Transverse colon (tissue), 4 donors: Measurements from ENCODE around the gene KANK4. TPM values are rescaled to one million over a fixed set of nuclear protein-coding genes. Genes with fewer than 3 reads are reported as not detected.

Experiments used
- DNase-seq: peaks from one replicate; pipeline ENCODE4 v3.0.0-alpha.2; 2019
- H3K27ac ChIP-seq, 4 donors: fragments of 200-600 bp; sonication (generic); 2 replicates each; pipeline ENCODE4 v1.5.1; 2016 to 2018; ENCODE audit warnings: inconsistent platforms in 4 of 4
- H3K27me3 ChIP-seq: fragments of 200-600 bp; sonication (generic); 2 replicates; pipeline ENCODE4 v1.5.1; 2017; ENCODE audit warnings: inconsistent platforms
- H3K36me3 ChIP-seq, 4 donors: fragments of 200-600 bp; sonication (generic); 2 replicates each; pipeline ENCODE4 v1.5.1; 2017 to 2019; ENCODE audit warnings: inconsistent platforms in 4 of 4
- H3K4me1 ChIP-seq, 4 donors: fragments of 200-600 bp; sonication (generic); 2 replicates each; pipeline ENCODE4 v1.5.1; 2017 to 2020; ENCODE audit warnings: inconsistent platforms in 4 of 4
- H3K4me3 ChIP-seq, 4 donors: fragments of 200-600 bp; sonication (generic); 1 replicate in 1 of 4; 2 replicates in 3 of 4; pipeline versions ENCODE4 v1.5.1 to v1.6.1; 2017 to 2019; ENCODE audit warnings: inconsistent platforms in 4 of 4
- H3K9me3 ChIP-seq, 2 donors: fragments of 200-600 bp; sonication (generic); 2 replicates each; pipeline ENCODE4 v1.5.1; 2017 to 2019; ENCODE audit warnings: inconsistent platforms in 2 of 2
- EP300 ChIP-seq: sonication (generic); formaldehyde crosslinking; IDR thresholded peaks from one replicate; pipeline ENCODE4 v1.6.1; 2017; ENCODE audit warnings: antibody characterized with exemption, low read depth
- POLR2A ChIP-seq: fragments of 450-650 bp; IDR thresholded peaks from one replicate; pipeline ENCODE4 v1.6.1; 2016; ENCODE audit warnings: antibody characterized with exemption, mild to moderate bottlenecking, moderate library complexity
- POLR2AphosphoS5 ChIP-seq, 3 donors: sonication (generic); formaldehyde crosslinking; IDR thresholded peaks; one replicate each; pipeline ENCODE4 v1.6.1; 2016; ENCODE audit warnings: antibody characterized with exemption in 3 of 3
- WGBS, 2 donors: methylation state at CpG; one replicate each; pipeline ENCODE4 v1.1.5; 2018; ENCODE audit warnings: low coverage in 1 of 2; 5-methylcytosine and 5-hydroxymethylcytosine counted together
- in situ Hi-C, 4 donors: fragments of 200-750 bp; cut with MboI; loops; one replicate each; pipeline versions ENCODE4 v1.15.0 to v1.15.1; 2017; ENCODE audit warnings: low sequenced_read_pairs in 3 of 4, low pct_ligation_motif_present in 1 of 4, low pct_unique_long_range_greater_than_20kb in 1 of 4
- intact Hi-C: fragments of 100-400 bp; cut with DNase I; formaldehyde crosslinking; loops from one replicate; pipeline ENCODE4 v1.15.1; 2023; ENCODE audit warnings: low total_unique reads
- total RNA-seq, 4 donors: library from RNA; depleted of rRNA; stranded (reverse); fragments of >200 nt; gene quantifications; one replicate each; pipeline ENCODE4 v1.1.0, GENCODE V29; 2016
- TF ChIP-seq, protein P1 (sequence below), 5 experiments: fragments of 200-600 bp in 3 of 5; fragments of 450-650 bp in 2 of 5; sonication (generic) in 3 of 5; IDR thresholded peaks; 1 replicate in 2 of 5; 2 replicates in 3 of 5; pipeline ENCODE4 v1.5.1; 2016 to 2017; ENCODE audit warnings: antibody characterized with exemption in 5 of 5, inconsistent platforms in 3 of 5, mild to moderate bottlenecking in 2 of 5, moderate library complexity in 1 of 5

Gene KANK4
- total RNA-seq, 4 donors from 2014 or later: 1.2 to 1.3 TPM; not detected in 2

DNA sequence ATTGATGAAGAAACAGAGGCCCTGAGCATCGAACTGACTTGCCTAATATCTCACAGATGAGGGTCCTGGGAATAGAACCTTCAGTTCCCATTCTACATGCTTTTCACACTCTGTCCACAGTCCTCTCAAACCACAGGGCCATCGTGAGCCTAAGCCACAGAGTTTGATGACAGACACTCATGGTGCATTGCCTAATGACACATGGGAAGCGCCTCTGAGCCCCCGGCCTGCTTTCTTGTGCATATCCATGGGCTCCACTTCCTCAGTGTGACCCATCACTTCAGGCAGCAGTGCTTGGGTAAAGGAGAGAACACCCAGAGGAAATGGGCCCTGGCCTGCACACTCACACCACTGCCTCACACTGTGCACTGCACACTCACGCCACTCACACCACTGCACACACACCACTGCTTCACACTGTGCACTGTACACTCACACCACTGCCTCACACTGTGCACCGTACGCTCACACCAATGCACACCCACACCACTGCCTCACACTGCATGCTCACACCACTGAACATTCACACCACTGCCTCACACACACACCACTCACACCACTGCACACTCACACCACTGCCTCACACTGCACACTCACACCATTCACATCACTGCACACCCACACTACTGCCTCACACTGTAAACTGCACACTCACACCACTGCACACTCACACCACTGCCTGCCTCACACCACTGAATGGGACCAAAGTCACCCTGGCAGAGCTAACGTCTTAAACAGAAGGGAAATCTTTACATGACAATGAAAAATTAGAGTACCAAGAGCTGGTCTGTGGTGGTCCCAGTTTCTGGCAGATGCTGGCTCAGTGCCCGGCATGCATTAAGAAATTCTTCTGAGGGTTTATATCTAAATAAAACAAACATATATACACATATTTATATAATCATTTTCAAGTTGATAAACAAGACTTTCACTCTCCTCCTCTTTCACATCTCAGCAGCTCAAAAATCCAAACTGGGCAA is 53.0 kb downstream of the KANK4 start:
- 85 to 88% methylated on average over 8 to 9 of the region's 9 CpGs for WGBS, 2 donors
- DNase-seq: no peak
- H3K36me3 ChIP-seq: no peaks in the 10 kb centered on the region
- H3K27ac ChIP-seq: no peak overlapping the region
- H3K9me3 ChIP-seq: no peaks in the 10 kb centered on the region
- no peak overlapping the region for H3K4me3 ChIP-seq
- in situ Hi-C loops (no loop called here), intact Hi-C loops (no loop called here)
- no peaks in the 10 kb centered on the region for H3K27me3 ChIP-seq
- H3K4me1 ChIP-seq: no peaks in the 10 kb centered on the region
- no peak for TF ChIP-seq POLR2AphosphoS5 (IDR thresholded peaks at IDR 0.05)

DNA sequence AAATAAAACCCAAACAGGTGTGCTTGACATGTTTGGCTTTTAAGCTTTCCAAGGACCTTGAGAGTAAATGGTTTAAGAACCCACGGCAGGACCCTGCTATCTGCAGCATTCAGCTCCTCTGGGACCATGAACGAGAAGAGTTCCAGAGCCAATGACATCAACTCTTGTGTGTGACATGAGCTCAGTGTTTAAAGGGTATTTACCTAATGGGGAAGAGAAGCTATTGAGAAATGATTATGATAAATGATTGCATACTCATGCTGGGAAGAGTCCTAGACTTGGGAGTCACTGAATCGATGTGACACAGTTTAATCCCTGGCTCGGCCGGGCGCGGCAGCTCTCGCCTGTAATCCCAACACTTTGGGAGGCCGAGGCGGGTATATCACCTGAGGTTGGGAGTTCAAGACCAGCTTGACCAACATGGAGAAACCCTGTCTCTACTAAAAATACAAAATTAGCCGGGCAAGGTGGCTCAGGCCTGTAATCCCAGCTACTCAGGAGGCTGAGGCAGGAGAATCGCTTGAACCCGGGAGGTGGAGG is 55.4 kb downstream of the KANK4 start:
- Histone ChIP-seq H3K27ac (no peak overlapping the region), H3K27me3 (no peaks in the 10 kb centered on the region), H3K4me3 (no peak overlapping the region), H3K4me1 (no peaks in the 10 kb centered on the region), H3K9me3 (no peaks in the 10 kb centered on the region), H3K36me3 (no peaks in the 10 kb centered on the region)
- in situ Hi-C loops (no loop called here), intact Hi-C loops (no loop called here)
- TF ChIP-seq POLR2A (no peak), EP300 (no peak), POLR2AphosphoS5 (IDR thresholded peaks at IDR 0.05) (no peak)
- TF ChIP-seq, protein P1, sequence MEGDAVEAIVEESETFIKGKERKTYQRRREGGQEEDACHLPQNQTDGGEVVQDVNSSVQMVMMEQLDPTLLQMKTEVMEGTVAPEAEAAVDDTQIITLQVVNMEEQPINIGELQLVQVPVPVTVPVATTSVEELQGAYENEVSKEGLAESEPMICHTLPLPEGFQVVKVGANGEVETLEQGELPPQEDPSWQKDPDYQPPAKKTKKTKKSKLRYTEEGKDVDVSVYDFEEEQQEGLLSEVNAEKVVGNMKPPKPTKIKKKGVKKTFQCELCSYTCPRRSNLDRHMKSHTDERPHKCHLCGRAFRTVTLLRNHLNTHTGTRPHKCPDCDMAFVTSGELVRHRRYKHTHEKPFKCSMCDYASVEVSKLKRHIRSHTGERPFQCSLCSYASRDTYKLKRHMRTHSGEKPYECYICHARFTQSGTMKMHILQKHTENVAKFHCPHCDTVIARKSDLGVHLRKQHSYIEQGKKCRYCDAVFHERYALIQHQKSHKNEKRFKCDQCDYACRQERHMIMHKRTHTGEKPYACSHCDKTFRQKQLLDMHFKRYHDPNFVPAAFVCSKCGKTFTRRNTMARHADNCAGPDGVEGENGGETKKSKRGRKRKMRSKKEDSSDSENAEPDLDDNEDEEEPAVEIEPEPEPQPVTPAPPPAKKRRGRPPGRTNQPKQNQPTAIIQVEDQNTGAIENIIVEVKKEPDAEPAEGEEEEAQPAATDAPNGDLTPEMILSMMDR (IDR thresholded peaks at IDR 0.05): no peak
- 86 to 90% methylated on average over 5 to 13 of the region's 13 CpGs for WGBS, 2 donors
- no peak for DNase-seq

DNA sequence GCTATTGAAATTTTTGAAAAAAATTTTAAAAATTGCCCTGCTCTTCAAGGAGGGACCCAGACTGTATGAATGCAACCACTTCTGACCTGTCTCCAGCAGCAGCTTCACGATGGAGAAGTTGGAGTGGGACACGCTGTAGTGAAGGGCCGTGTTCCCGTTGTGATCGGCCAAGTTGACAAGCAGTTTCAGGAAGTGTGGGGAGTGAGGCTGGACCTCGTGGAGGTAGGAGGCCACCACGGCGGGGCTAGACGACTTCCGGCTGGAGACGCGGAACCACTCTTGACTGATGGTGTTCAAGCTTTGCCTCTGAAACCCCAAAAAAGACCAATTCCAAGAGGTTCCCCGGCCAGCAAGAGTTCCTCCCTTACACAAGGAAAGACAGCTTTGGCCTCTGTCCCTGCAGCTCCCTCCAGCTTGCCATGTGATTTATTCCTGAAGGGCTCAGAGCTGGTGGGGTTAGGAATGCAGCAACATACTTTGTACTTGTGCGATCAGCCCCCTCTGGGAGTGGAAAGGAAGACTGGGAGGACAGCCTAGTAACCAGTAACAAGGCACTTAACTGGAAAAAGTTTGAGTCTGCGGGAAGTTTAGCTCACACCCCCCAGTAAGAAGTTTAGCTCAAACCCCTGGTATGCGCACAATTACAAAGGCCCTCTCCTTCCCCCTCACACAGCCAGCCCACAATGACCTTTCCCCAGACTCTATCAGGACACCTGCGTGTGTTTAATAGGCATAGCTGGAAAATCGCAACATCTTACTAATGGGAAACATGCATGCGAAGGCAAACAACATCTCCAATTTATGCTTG is 56.0 kb downstream of the KANK4 start:
- in situ Hi-C loops (no loop called here), intact Hi-C loops (no loop called here)
- Histone ChIP-seq H3K36me3 (no peaks in the 10 kb centered on the region), H3K4me3 (no peak overlapping the region), H3K27me3 (no peaks in the 10 kb centered on the region), H3K27ac (no peak overlapping the region), H3K4me1 (no peaks in the 10 kb centered on the region), H3K9me3 (no peaks in the 10 kb centered on the region)
- no peak for TF ChIP-seq EP300
- WGBS, 2 donors: 76 to 90% methylated on average over 4 to 19 of the region's 19 CpGs
- DNase-seq: no peak

DNA sequence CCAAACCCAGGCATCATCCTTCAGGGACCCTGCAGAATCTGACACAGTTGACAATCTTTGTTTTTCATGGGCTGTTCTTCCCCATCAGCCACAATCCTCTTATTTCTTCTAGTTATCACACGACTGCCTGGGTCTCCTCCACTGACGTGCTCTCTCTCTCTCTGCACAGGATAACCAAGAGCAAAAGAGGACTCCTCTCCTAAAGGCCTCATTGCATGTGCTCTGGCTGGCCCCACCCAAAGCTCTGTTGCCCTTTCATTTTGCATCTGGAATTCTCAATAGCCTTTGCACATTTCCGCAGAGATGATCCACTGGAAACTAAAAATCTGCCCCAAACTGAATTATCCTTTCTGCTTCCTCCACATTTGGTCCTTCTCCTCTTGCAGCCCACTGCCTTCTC is 58.5 kb downstream of the KANK4 start:
- H3K9me3 ChIP-seq: no peaks in the 10 kb centered on the region
- no peak overlapping the region for H3K27ac ChIP-seq
- TF ChIP-seq EP300 (no peak), POLR2A (no peak), POLR2AphosphoS5 (IDR thresholded peaks at IDR 0.05) (no peak)
- TF ChIP-seq, protein P1 (IDR thresholded peaks at IDR 0.05): no peak
- intact Hi-C loops (no loop called here), in situ Hi-C loops (no loop called here)
- no peaks in the 10 kb centered on the region for H3K4me1 ChIP-seq
- WGBS, 2 donors: 79 to 87% methylated on average over 3 of the region's 3 CpGs
- no peak overlapping the region for H3K4me3 ChIP-seq
- no peak for DNase-seq
- no peaks in the 10 kb centered on the region for H3K36me3 ChIP-seq
- no peaks in the 10 kb centered on the region for H3K27me3 ChIP-seq

DNA sequence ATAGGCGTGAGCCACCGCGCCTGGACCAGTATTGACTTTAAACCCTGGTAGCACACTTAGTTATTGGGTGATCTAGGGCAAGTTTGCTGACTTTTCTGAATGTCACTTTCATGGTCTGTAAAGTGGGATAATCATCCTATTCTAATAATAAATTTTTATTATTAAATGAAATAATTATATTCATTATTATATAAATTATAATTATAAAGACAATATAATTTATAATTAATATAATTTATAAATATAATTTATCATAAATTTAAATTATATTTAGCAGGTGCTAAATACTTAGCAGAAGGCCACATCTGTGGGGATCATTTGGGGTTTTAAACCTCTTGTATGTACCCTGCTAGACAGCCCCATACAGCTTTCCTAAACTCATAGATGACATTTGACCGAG is 59.7 kb downstream of the KANK4 start:
- Histone ChIP-seq H3K36me3 (no peaks in the 10 kb centered on the region), H3K9me3 (no peaks in the 10 kb centered on the region), H3K4me3 (no peak overlapping the region), H3K27me3 (no peaks in the 10 kb centered on the region), H3K4me1 (no peaks in the 10 kb centered on the region), H3K27ac (no peak overlapping the region)
- no peak for DNase-seq
- WGBS, 2 donors: 90 to 95% methylated on average over 4 of the region's 4 CpGs
- no peak for TF ChIP-seq POLR2AphosphoS5 (IDR thresholded peaks at IDR 0.05)
- TF ChIP-seq POLR2A: no peak
- no peak for TF ChIP-seq EP300
- intact Hi-C loops (no loop called here), in situ Hi-C loops (no loop called here)
